ENCODE measurements around the gene CENPO.
A peak's percentile ranks its signal among the peaks of the same experiment; 100 is the strongest.

The CENPO gene, protein sequence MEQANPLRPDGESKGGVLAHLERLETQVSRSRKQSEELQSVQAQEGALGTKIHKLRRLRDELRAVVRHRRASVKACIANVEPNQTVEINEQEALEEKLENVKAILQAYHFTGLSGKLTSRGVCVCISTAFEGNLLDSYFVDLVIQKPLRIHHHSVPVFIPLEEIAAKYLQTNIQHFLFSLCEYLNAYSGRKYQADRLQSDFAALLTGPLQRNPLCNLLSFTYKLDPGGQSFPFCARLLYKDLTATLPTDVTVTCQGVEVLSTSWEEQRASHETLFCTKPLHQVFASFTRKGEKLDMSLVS

DNA sequence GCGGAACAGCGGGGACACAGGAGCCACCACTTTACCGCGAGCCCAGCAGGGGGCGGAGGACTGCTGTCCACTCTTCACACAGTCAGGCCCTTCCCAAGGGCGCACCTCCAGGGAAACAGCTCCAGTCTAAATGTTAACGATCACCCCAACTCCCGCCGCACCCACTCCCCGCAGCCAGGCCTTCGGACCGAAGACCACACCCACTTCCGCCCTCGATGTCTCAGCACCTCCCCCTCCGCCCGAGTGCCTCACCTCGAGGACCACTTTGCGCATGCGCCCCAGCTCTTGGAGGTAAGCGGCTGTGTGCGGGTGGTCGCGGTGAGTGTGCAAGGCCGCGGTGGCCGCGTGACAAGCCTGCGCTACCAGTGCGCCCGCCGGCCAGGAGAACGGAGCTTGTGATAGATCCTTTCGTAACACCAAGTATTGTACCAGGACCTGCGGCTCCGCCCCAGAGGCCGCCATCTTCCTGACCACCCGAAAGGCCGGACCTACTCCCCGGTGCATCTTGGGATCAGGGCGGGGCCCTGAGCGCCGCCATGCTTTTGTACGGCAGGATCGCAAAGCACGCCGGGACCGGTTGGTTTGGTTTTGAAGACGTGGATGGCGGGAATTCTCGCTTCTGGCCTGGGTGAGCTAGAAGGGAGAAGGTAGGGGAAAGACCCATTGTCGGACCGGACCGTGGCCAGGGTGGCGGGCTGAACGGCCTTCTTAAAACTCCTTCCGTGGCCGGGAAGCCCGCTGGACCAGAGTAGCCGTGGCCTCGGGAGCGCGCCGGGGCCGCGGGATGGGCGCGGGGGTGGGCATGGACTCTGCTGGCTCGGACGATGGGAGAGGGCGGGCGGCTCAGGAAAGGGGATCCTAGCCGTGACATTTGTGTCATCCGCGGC lies at the start of gene CENPO, which contains the start of gene PTRHD1:
TSS of gene CENPO (plus strand) at position 552 of the 887 bp plus-strand sequence. CDS start 495 bp downstream, outside the sequence.
TSS of gene PTRHD1 (minus strand) at position 518 of the 887 bp plus-strand sequence. CDS start at position 504, 14 bp downstream.
- DNase-seq, result peak; percentile 93

DNA sequence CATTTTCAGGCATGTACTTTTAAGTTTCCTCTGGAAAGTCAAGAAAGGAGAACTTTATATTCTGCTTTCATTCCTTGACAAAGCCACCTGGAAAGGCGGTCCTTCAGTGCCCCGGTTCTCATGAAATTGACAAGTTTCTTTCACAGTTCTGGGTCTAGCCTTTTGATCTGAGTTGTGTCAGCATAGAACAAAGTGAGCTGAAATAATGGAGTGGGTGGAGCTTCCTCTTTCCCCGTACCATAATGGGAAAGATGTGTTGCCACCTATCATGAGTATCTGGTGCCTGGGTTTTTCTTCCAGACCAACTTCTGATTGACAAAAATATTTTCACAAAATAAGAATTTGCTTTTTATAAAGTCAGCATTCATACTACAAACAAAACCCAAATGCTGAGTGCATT lies 49.3 kb upstream of the CENPO start:
- DNase-seq, result no peak

DNA sequence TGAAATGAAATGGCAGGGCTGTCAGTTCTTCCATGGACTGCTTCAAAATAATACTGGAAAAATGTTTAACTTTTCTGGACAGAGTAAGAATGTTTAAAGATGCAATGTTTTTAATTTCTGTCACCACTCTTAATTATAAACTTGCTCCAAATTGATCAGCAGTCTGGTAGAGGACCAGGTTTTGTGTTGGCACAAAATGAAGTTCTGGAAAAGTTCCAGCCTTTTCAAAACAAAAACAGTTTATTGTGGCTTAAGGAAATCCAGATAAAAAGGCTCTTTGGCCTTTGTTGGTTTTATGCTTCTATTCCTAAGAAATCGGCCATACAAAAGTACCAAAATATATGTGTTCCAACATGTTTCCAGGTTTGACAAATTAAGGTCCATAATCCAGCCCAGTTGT lies 48.9 kb upstream of the CENPO start:
- DNase-seq, result no peak

DNA sequence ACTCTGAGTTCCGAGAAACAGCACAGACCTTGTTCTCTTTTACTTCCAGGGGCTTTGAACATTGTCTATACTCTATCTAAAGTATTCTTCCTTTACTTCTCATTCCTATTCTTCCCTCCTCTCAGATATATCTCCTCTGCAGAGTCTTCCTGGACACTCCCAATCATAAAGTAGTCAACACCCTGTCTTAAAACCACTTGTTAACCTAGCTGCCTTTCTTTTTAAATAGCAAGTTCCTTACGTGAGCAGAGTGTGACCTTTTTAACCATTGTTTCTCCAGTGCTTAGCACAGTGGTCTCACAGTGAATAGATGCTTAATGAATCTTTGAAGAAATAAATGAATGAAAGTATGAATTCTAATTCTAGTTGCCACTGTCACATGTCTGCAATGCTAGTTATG lies 47.4 kb upstream of the CENPO start:
- DNase-seq, result no peak

DNA sequence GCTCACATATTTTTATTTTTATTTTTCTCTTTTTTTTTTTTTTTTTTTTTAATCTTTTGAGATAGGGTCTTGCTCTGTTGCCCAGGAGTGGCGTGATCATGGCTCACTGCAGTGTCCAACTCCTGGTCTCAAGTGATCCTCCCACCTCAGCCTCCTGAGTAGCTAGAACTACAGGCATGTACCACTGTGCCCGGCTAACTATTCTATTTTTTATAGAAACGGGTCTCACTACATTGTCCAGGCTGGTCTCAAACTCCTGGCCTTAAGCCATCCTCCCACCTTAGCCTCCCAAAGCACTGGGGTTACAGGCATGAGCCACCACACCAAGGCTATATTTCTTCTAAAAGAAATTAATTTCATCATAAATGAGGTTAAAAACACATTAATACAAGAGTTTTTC lies 45.9 kb upstream of the CENPO start:
- no peak for DNase-seq

DNA sequence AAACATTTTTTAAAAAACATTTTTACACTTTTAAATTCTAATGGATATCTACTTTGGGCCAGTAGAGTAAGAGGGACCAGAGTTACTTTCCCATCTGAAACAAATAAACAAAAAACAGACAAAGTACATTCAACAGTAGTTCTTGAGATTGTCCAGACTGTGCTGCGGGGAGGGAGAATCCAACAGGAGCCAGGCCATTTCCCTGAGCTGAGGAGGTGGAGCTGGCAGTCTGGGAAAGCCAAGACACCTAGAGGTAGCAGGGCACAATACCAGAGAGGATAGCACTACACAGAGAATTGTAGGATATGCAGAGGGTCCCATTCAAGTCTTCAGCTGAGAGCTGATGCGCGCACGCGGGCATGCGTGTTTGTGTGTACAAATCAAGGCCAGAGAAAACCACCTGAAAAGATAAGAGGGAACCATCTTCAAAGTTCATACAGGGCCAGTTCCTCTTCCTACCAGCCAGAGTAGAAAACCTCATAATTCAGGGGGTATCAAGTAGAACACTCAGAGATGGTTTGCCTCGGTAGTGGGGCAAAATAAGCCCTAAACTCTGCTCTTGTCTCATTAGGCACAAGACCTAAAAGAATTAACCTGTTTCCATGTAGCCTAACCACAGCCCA lies 44.0 kb upstream of the CENPO start:
- no peak for DNase-seq

DNA sequence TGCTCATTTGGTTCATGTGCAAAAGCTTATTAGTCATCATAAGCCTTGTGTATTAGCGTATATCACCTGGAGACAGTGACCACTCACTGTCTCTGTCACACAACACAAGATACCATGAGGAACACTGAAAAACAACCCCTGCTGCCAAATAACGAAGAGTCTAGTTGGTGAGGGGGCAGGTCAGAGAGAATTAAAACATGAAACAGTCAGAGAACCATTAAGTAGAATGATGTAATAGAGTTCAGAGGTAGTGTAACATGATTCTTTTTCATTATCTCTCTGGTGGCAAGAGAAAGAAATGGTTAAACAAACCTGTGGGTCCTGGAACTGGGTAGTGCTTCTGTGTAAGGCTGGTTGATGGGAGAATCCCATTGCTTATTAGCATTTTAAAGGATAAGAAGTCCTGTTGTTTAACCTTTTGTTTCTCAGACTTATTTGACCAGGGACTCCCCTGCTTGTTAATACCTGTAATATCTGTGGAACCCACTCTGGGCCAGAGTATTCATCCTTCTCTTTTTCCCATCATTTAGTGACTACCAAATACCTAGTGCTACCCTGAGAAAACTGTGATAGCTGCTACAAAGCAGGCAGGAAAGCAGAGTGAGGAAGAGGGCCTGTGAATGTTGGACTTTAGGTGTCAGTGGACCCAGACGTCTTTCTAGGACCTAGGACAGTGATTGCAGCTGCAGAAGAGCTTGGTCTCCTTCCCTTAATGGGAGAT lies 38.1 kb upstream of the CENPO start:
- no peak for DNase-seq

DNA sequence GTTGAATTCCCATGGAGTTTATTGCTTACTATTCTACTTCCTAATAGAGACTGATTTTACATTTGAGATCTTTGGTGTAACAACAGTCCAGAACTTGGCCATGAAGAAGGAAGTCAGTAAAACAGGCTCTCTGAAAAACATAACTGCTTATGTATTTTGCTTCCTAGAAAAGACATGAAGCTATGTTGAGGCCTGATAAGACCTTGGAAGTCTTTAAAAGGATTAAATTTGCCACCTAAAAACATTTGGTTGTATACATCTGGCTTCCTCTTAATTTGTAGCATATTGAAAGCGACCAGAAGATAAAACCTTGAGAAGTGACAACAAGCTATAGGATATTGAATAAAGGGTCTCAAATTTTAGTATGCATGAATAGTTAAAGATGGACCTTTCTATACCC lies 36.4 kb upstream of the CENPO start:
- DNase-seq, result no peak

DNA sequence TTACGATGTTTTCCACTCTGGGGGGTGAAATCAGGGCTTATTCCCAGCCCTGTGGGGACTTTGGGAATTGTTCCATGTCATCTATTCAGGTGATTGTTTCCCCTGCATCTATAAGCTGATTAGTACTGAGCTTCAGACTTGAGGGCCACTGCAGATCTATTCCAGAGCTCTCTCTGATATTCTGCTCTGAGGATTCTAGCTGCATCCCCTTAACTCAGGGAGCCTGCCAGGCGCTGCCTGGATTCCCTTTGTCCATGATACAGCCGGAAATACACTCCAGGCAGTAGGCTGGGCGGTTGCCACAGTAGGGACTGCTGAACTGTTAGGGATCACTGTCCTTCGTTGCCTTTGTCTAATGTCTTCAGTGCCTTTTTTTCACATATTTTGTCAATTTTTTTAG lies 31.4 kb upstream of the CENPO start:
- DNase-seq, result no peak

DNA sequence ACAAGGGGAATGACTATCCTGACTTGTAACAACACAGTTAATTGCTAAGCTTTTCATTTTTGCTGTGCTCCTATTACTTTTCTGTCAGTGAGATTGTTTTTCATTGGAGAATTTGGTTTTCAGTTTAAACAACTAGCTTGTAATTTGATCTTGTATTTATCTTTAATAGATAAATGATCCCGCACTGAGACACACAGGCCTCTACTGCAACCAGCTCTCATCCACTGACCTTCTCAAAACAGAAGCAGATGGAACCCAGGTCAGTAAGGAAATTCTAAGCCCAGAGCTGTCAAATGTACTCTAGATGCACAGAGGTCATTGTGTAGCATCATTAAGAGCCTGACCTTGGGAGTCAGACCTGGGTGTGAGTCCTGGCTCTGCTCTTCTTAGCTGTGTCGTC lies 30.7 kb upstream of the CENPO start:
- no peak for DNase-seq

DNA sequence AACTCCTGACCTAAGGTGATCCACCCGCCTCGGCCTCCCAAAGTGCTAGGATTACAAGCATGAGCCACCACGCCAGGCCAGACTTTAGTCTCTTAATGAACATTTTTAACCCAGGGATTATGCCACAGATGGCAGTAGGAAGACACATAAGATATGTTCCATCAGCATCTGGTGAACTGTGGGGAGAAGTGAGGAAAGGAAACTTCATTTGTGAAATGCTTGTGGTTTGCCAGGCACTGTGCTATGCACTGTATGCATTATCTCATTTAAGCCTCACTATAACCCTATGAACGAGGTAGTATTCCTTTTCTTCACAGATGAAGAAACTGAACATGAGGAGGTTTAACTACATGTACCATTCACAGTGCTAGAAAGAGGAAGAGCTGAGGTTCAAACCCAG lies 29.4 kb upstream of the CENPO start:
- no peak for DNase-seq

DNA sequence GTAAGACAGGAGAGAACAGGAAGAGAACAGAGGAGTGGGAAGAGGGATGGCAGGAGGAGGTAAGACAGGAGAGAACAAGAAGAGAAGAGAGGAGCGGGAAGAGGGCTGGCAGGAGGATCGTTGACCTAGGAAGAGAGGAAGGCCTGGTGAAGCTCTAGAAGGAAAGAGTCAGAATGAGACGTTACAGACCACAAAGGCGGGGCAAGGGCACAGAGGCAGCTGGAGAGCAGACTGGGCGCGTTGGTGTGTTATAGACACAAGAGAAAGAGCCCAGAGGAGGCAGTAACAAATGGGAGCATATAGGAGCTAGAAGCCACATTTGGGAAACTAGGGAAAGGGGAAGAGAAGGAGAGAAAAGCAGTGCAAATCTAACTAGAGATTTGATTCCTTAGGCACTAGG lies 26.6 kb upstream of the CENPO start:
- no peak for DNase-seq

DNA sequence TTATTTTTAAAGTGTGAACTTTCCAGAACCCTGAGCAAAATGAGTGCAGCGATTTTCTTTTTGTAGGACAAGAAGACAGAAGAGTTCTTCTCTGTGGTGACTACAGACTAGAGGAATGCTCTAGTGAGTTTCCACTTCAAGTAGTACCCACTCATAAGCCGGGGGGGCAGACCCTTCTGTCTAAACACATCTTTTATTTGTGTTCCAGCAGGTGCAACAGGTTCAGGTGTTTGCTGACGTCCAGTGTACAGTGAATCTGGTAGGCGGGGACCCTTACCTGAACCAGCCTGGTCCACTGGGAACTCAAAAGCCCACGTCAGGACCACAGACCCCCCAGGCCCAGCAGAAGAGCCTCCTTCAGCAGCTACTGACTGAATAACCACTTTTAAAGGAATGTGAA lies 25.2 kb upstream of the CENPO start:
- no peak for DNase-seq

DNA sequence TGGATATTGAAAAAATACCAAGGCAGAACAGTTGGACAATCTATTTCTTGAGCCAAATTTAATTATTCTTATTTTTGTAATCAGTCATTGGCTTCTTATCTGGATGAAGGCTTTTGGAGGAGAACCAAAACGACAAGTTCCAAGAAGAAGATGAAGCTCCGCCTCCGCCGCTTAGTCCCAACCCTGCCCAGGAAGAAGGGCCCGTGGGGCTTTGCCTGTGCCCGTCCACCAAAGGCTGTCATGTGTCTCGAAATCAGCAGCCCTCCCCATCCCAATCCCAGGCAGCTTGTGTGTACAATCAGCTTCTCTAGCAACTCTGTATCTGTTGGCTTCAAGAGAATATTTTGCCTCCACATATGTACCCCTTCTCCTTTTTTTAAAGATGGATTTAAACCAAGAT lies 24.6 kb upstream of the CENPO start:
- no peak for DNase-seq

DNA sequence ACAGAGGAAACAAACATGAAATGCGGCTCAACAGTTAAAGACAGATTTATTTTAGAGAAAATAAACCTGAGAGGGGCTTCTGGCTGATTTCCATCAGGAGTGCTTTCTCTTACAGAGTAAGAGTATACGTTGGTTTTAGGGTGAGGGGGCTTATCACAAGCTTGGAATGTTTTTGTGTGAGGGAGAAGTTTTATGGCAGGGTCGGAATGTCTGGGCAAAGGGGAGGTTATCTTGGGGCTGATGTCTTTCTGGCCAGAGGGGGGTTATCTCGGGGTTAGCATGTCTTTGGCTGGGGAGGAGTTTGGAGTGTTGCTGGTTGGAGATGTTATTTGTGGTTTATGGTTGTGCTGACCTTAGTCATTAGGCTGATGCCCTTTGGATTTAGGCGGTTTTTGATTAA lies 22.2 kb upstream of the CENPO start:
- no peak for DNase-seq

DNA sequence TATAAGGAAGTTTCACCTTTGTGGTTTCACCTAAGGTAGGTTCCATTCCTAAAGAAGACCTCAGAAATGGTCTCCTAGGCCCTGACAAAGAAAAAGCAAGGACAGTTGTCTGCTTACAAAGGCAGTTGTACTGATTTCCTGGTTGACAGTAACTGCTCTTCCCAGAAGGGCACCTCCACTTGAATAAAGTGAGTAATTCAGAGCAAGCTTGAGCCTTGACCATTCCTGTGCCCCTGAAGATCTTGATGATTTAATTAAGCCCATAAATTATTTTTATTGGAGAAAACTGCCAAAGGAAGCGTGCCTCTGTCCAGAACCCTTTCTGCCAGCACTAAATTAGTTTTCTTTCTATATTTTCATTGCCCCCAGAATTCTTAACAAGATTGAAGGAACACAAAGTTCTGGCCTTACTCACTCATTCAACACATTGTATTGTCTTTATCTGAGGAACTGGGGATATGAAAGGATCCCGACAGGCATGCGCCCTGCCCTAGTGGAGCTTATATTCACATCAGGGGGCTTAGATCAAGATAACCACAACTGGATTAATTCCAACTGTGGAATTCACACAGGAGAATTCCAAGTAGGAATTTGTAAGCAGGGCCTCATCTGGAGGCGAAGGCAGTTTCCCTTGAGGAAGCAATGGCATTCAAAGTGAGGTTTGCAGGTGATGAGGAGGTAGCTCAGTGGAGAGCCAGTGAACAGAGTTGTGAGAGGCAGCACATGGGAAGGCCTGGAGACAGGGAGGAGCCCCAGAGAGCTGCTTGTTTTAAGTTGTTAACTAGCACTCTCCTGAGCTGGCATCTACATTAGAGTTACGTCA lies 21.2 kb upstream of the CENPO start:
- no peak for DNase-seq

DNA sequence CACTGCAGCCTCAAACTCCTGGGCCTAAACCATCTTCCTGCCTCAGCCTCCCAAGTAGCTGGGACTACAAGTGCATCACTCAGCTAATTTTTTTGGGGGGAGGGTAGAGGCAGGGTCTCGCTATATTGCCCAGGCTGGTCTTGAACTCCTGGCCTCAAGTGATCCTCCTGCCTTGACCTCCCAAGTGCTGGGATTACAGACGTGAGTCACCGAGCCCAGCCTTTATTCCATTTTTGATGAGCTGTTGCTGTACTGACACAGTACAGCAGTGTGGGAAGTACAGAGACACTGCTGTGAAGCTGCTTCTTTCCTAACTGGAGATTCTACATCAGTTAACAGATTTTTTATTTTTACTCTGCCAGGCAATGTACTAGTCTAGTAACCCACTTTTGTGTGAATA lies 18.9 kb upstream of the CENPO start:
- DNase-seq, result no peak

DNA sequence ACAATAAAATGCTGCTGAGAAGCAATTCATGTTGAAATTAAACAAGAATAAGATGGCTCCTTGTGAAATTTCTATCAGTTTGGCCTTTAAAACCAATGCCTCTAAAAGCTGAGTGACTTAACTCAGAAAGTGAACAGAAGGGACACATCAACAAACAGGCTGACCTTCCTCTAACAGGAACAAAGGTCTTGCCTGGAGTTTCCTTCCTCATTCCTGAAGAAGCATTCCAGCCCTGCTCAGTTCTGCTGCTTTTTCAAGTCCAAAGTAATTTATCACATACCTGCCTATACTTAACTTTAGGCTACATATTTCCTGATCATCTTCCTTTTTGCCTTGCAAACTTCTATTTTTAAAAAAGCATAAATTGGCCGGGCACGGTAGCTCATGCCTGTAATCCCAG lies 14.1 kb upstream of the CENPO start:
- no peak for DNase-seq

DNA sequence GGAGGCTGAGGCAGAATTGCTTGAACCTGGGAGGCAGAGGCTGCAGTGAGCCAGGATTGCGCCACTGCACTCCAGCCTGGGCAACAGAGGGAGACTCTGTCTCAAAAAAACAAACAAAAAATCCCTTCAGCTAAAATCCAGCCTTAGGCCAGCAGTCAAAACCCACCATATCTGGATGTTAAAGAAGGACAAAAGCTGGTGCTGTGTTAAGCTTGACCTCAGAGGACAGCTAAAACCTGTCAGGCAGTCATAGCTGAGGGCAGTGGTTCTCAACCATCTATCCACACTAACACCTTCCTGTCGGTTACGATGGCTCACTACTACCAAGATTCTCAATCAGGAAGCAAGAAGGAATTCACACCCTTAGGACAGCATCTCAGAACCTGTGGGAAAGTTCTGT lies 9.6 kb upstream of the CENPO start:
- DNase-seq, result no peak

DNA sequence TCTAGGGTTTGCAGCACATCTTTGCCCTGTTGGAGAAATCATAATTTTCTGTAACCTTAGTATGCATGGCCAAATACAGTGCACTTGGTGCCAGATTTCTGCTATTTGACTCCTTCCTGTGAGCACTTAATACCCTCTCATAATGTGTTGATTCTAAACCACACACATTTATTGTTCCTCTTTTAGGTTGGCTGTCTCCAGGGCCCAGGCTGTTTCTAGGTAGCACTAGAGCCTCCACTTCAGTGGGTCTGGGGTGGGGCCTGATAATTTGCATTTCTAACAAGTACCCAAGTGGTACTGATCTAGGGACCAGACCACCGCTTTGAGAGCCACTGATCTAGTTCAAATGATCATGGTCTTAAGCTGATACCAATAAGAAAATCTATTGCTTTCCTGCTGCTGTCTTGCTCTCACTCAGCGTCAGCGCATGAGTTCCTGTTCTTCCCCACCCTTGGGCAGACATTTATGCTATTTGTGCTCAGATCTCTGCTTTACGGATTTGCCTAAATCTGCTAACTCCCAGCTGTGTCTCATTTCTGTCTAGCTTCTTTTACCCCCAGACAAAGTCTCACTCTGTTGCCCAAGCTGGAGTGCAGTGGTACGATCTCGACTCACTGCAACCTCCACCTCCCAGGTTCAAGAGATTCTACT lies 7.4 kb upstream of the CENPO start:
- peak; percentile 13 for DNase-seq

DNA sequence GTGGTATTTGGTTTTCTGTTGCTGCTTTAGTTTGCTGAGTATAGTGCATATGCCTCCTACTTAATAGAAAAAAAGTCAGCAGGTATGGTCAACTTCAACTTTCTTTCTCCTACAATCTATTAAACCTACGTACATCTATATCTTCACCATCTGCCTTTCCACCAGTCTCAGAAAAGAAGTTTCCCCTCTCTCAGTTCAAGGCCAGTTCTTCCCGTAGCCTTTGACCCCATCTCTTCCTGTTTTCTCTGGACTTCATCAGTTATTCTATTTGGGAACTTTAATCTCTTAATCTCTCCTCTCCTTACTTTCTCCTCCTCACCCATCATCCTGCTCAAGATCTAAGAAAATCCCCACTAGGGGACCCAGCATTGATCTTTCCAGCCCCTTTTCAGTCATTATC lies 5.7 kb upstream of the CENPO start:
- no peak for DNase-seq

DNA sequence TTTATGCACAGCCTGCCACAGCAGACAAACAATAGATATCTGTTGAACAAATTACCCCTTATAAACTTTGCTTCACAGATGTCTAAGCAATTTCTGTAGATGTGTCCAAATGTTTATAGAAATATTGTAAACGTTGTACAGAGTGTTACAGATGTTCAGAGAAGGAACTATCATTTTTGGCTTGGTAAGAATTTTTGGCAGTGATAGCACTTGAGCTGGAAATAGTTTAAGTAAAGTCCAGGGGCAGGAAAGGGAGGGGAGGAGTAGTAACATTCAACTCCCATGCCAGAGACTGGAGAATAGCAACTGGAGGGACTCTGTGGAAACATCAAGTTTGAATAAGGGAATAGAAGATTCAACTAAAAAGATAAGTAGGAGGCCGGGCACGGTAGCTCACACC lies 4.4 kb upstream of the CENPO start:
- DNase-seq, result no peak
